RCC 7860 (cell line): Measurements from ENCODE around the gene ASB6.

Source experiments
- DNase-seq: peaks from one replicate; pipeline ENCODE4 v3.0.0-alpha.2; 2015; ENCODE audit warnings: low spot score
- FAIRE-seq: peaks from 2 replicates; lab custom pipeline; 2012; peaks lifted over from hg19 to GRCh38; lab: Jason Lieb, UNC

The ASB6 gene

GRCh38 chr9:129628709-129629108 lies 13.2 kb downstream of the ASB6 start:
- no peak for FAIRE-seq
- DNase-seq, result no peak

- FAIRE-seq (no peak), DNase-seq (no peak)
Observed at GRCh38 chr9:129627556-129628440, 14.2 kb downstream of the ASB6 start.

GRCh38 chr9:129626625-129627284 lies 15.2 kb downstream of the ASB6 start:
- no peak for FAIRE-seq

GRCh38 chr9:129626079-129626624 lies 15.8 kb downstream of the ASB6 start, which contains the start of gene NTMT1:
Gene NTMT1 (plus strand): TSS chr9:129626163. CDS start chr9:129632704, 6,541 bp downstream.
- FAIRE-seq (peak; percentile 55), DNase-seq (peak; percentile 69)

More at GRCh38 chr9:129626625-129627284, 15.2 kb downstream of the ASB6 start:
- DNase-seq, result peak; percentile 82

- no peak for FAIRE-seq
- DNase-seq, result no peak
Observed at GRCh38 chr9:129624947-129625346, 17.0 kb downstream of the ASB6 start.

GRCh38 chr9:129624168-129624759 lies 17.7 kb downstream of the ASB6 start:
- peak; percentile 15 for DNase-seq
- FAIRE-seq, result no peak

GRCh38 chr9:129623331-129623730 lies 18.6 kb downstream of the ASB6 start:
- DNase-seq (no peak), FAIRE-seq (no peak)

GRCh38 chr9:129620669-129621295 lies 21.2 kb downstream of the ASB6 start, which contains the start of gene C9orf50:
Gene C9orf50 (minus strand): TSS chr9:129621101. CDS start chr9:129620574, 527 bp downstream.
- FAIRE-seq, result no peak
- no peak for DNase-seq

- DNase-seq, result no peak
- FAIRE-seq, result no peak
Observed at GRCh38 chr9:129619787-129620668, 21.9 kb downstream of the ASB6 start.

- DNase-seq, result peak; percentile 56
- no peak for FAIRE-seq
Observed at GRCh38 chr9:129617167-129617566, 24.8 kb downstream of the ASB6 start.

GRCh38 chr9:129615407-129616285 lies 26.3 kb downstream of the ASB6 start:
- DNase-seq, result no peak
- no peak for FAIRE-seq

GRCh38 chr9:129614932-129615331 lies 27.0 kb downstream of the ASB6 start:
- no peak for DNase-seq
- FAIRE-seq, result no peak

- no peak for DNase-seq
- FAIRE-seq, result no peak
Observed at GRCh38 chr9:129613520-129614175, 28.3 kb downstream of the ASB6 start.

- no peak for DNase-seq
- FAIRE-seq, result no peak
Observed at GRCh38 chr9:129612815-129613519, 29.0 kb downstream of the ASB6 start.

- no peak for FAIRE-seq
- DNase-seq, result no peak
Observed at GRCh38 chr9:129612123-129612522, 29.8 kb downstream of the ASB6 start.

- FAIRE-seq (no peak), DNase-seq (no peak)
Observed at GRCh38 chr9:129611307-129611800, 30.6 kb downstream of the ASB6 start.
